22Rv1 (cell line): ENCODE data around the gene KCNIP3.

Experiments
- CTCF ChIP-seq: fragments of 450-650 bp; IDR thresholded peaks from 2 replicates; pipeline ENCODE4 v1.5.1; 2017; ENCODE audit warnings: mild to moderate bottlenecking
- ZFX ChIP-seq: fragments of 450-650 bp; IDR thresholded peaks from 2 replicates; pipeline ENCODE4 v1.6.1; 2017; ENCODE audit warnings: antibody characterized with exemption, borderline replicate concordance

DNA sequence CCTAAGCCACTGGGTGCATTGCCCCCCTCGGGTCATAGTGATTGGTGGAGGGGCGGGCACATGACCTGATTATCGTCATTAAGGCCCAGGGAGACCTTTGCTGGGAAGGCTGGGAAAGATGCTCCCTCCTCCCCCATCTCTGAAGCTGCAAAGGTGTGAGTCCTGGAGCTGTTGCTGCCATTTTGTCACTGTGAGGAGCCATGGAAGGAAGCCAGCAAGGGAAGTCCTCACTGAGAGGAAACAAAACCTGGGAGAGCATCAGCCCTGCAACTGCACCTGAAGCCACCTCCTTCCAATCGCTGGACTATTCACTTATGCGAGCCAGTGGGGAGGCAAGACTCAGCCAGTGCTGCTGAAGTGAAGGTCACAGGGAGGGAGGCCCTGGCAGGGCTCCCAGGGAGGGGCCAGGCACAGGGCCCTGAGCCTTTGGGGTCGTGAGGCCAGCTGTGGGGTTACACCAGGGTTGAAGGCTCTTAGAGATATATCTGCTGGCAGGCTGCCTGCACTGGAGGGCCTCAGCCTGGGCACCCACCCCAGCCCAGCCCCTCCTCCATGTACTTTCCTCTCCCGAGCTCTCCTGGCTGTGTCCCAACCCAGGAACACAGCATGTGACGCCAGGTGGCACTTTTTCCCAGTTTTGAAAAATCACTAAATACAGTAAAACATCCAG is 94.6 kb downstream of the KCNIP3 start:
- TF ChIP-seq CTCF (no peak), ZFX (no peak)
